Neural cell (in vitro differentiated cells): Measurements from ENCODE around the gene MYL4. TPM values are rescaled to one million over a fixed set of nuclear protein-coding genes. Genes with fewer than 3 reads are reported as not detected.

Experiments used
- H2AFZ ChIP-seq: fragments of 200-600, 300-800 bp; sonication (generic), shearing (Covaris generic); 2 replicates; pipeline ENCODE4 v1.6.0; 2014; ENCODE audit warnings: low read depth, mild to moderate bottlenecking, antibody characterized with exemption, low read length, moderate library complexity
- H3F3A ChIP-seq: fragments of 200-600 bp; shearing (Covaris generic); 2 replicates; pipeline ENCODE4 v1.6.1; 2016; ENCODE audit warnings: mild to moderate bottlenecking, moderate library complexity, mixed read lengths, antibody characterized with exemption, low read length; ENCODE audit not compliant: insufficient read depth, poor library complexity, severe bottlenecking
- H3K27ac ChIP-seq: fragments of 200-600, 300-800 bp; sonication (generic), shearing (Covaris generic); 2 replicates; pipeline ENCODE4 v1.5.1; 2014; ENCODE audit warnings: mild to moderate bottlenecking, low read length, moderate library complexity
- H3K27me3 ChIP-seq: fragments of 300-800, 200-600 bp; sonication (generic), shearing (Covaris generic); 2 replicates; pipeline ENCODE4 v1.6.0; 2014; ENCODE audit warnings: mild to moderate bottlenecking, low read depth, low read length, moderate library complexity; ENCODE audit not compliant: insufficient read depth
- H3K36me3 ChIP-seq: fragments of 300-800, 200-600 bp; sonication (generic), shearing (Covaris generic); 2 replicates; pipeline ENCODE4 v1.5.1; 2014; ENCODE audit warnings: mild to moderate bottlenecking, antibody characterized with exemption, low read length, moderate library complexity; ENCODE audit not compliant: insufficient read depth
- H3K4me2 ChIP-seq: fragments of 300-800, 200-600 bp; sonication (generic), shearing (Covaris generic); 2 replicates; pipeline ENCODE4 v1.6.0; 2014; ENCODE audit warnings: mild to moderate bottlenecking, low read length
- H3K4me3 ChIP-seq: fragments of 300-800, 200-600 bp; sonication (generic), shearing (Covaris generic); 2 replicates; pipeline ENCODE4 v1.5.1; 2014; ENCODE audit warnings: mild to moderate bottlenecking, low read length, moderate library complexity
- H3K79me2 ChIP-seq: fragments of 200-600 bp; shearing (Covaris generic); replicated peaks from 2 replicates; pipeline ENCODE4 v1.6.0; 2014; ENCODE audit warnings: mild to moderate bottlenecking, low read length, moderate library complexity; ENCODE audit not compliant: insufficient read depth
- H3K9ac ChIP-seq: fragments of 300-800, 200-600 bp; sonication (generic), shearing (Covaris generic); 2 replicates; pipeline ENCODE4 v1.6.1; 2016; ENCODE audit warnings: mild to moderate bottlenecking, low read length, mixed read lengths
- H3K9me2 ChIP-seq: fragments of 200-600 bp; shearing (Covaris generic); 2 replicates; pipeline ENCODE4 v1.6.1; 2016; ENCODE audit warnings: mild to moderate bottlenecking, low read length, mixed read lengths; ENCODE audit not compliant: insufficient read depth
- H3K9me3 ChIP-seq: fragments of 200-600, 300-800 bp; sonication (generic), shearing (Covaris generic); 2 replicates; pipeline ENCODE4 v1.6.1; 2016; ENCODE audit warnings: mild to moderate bottlenecking, mixed run types, low read length, moderate library complexity, mixed read lengths
- H4K20me1 ChIP-seq: fragments of 200-600 bp; shearing (Covaris generic); 2 replicates; pipeline ENCODE4 v1.6.1; 2016; ENCODE audit warnings: mild to moderate bottlenecking, mixed run types; ENCODE audit not compliant: insufficient read depth
- EP300 ChIP-seq: fragments of 450-650 bp; conservative IDR thresholded peaks from 2 replicates; pipeline ENCODE4 v1.6.1; 2014; ENCODE audit warnings: antibody characterized with exemption, mild to moderate bottlenecking, moderate library complexity; ENCODE audit not compliant: poor library complexity, severe bottlenecking
- EZH2 ChIP-seq: fragments of 200-600, 300-800 bp; shearing (Covaris generic), sonication (generic); IDR thresholded peaks from 2 replicates; pipeline ENCODE4 v1.6.1; 2014; ENCODE audit warnings: antibody characterized with exemption, low read length, borderline replicate concordance, mild to moderate bottlenecking; ENCODE audit not compliant: insufficient read depth, poor library complexity, severe bottlenecking
- MXI1 ChIP-seq: fragments of 450-650 bp; conservative IDR thresholded peaks from 2 replicates; pipeline ENCODE4 v1.6.1; 2014; ENCODE audit warnings: antibody characterized with exemption, mild to moderate bottlenecking; ENCODE audit not compliant: poor library complexity, severe bottlenecking
- POLR2AphosphoS5 ChIP-seq: IDR thresholded peaks from 2 replicates; pipeline ENCODE4 v1.6.1; 2012
- RAD21 ChIP-seq: fragments of 450-650 bp; conservative IDR thresholded peaks from 2 replicates; pipeline ENCODE4 v1.6.1; 2014; ENCODE audit warnings: antibody characterized with exemption, mild to moderate bottlenecking, moderate library complexity
- SMC3 ChIP-seq: fragments of 450-650 bp; conservative IDR thresholded peaks from 2 replicates; pipeline ENCODE4 v1.6.1; 2014; ENCODE audit warnings: antibody characterized with exemption, mild to moderate bottlenecking, moderate library complexity; ENCODE audit not compliant: poor library complexity
- TAF1 ChIP-seq: IDR thresholded peaks from 2 replicates; pipeline ENCODE4 v1.6.1; 2012; ENCODE audit warnings: low read depth
- polyA plus RNA-seq: library from polyadenylated mRNA; depleted of rRNA; stranded (reverse); fragments of >200 nt; gene quantifications from 2 replicates; pipeline ENCODE4 v1.2.3, GENCODE V29; 2014
- TF ChIP-seq, protein P1 (sequence below): fragments of 450-650 bp; IDR thresholded peaks from 2 replicates; pipeline ENCODE4 v1.5.1; 2014; ENCODE audit warnings: antibody characterized with exemption, mild to moderate bottlenecking, moderate library complexity; ENCODE audit not compliant: poor library complexity, severe bottlenecking
- TF ChIP-seq, protein P2 (sequence below): IDR thresholded peaks from 2 replicates; pipeline ENCODE4 v1.6.1; 2012; ENCODE audit warnings: borderline replicate concordance

The MYL4 gene
- polyA plus RNA-seq, 1 donor from 2014 or later = not detected

DNA sequence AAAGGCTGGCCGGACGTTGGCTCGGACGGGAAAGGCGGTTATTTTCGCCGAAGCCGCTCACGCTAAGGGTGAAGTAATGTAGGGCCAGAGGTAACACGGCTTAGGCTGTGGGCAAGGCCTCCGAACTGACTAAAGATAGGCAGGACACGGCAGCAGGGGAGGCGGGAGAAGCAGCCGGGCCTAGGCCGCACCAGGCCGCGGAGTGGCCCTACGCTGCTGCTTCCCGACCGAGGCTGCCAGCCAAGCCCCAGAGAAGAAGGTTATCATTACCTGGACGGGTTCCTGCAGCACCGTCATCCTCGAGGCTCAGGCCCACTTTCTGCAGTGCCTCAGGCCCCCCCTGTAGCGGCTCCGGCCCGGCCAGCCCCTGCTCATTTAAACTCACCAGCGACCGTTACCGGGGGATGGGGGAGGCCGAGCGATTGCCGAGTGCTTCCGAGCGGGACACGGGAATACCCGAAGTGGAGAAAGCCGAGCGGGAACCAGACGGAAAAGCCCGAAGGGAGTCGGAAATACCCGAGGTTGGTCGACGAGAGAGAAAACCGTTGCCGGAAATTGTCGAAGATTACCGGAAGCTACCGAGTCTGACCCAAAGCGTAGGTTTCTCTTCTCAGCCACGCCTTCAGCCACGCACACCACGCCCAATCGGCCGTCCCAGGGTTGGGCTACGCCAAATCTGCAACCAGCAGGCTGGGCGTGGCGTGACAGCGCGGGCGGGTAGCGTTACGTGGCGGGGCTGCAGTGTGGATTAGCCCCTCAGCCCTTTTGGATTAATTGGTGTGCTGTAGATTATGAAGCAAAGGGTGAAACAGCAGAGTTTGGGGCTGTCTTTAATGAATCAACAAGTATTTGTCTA, 20.0 kb upstream of the MYL4 start, which contains the start of gene CDC27:
Gene CDC27, minus strand, starts transcription at position 420 of the 856 bp plus-strand sequence. Its CDS starts 123 bp downstream, at position 297.
- no peaks in the 10 kb centered on the region for H3K36me3 ChIP-seq
- peak within 1 kb of the TSS; percentile 93 for H2AFZ ChIP-seq
- H3K4me3 ChIP-seq = peak within 1 kb of the TSS; percentile 83
- TF ChIP-seq TAF1 (peak; percentile 53), SMC3 (no peak), MXI1 (peak; percentile 19), EP300 (peak; percentile 13), POLR2AphosphoS5 (peak; percentile 86)
- TF ChIP-seq, protein P1, sequence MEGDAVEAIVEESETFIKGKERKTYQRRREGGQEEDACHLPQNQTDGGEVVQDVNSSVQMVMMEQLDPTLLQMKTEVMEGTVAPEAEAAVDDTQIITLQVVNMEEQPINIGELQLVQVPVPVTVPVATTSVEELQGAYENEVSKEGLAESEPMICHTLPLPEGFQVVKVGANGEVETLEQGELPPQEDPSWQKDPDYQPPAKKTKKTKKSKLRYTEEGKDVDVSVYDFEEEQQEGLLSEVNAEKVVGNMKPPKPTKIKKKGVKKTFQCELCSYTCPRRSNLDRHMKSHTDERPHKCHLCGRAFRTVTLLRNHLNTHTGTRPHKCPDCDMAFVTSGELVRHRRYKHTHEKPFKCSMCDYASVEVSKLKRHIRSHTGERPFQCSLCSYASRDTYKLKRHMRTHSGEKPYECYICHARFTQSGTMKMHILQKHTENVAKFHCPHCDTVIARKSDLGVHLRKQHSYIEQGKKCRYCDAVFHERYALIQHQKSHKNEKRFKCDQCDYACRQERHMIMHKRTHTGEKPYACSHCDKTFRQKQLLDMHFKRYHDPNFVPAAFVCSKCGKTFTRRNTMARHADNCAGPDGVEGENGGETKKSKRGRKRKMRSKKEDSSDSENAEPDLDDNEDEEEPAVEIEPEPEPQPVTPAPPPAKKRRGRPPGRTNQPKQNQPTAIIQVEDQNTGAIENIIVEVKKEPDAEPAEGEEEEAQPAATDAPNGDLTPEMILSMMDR = no peak
- TF ChIP-seq, protein P2, sequence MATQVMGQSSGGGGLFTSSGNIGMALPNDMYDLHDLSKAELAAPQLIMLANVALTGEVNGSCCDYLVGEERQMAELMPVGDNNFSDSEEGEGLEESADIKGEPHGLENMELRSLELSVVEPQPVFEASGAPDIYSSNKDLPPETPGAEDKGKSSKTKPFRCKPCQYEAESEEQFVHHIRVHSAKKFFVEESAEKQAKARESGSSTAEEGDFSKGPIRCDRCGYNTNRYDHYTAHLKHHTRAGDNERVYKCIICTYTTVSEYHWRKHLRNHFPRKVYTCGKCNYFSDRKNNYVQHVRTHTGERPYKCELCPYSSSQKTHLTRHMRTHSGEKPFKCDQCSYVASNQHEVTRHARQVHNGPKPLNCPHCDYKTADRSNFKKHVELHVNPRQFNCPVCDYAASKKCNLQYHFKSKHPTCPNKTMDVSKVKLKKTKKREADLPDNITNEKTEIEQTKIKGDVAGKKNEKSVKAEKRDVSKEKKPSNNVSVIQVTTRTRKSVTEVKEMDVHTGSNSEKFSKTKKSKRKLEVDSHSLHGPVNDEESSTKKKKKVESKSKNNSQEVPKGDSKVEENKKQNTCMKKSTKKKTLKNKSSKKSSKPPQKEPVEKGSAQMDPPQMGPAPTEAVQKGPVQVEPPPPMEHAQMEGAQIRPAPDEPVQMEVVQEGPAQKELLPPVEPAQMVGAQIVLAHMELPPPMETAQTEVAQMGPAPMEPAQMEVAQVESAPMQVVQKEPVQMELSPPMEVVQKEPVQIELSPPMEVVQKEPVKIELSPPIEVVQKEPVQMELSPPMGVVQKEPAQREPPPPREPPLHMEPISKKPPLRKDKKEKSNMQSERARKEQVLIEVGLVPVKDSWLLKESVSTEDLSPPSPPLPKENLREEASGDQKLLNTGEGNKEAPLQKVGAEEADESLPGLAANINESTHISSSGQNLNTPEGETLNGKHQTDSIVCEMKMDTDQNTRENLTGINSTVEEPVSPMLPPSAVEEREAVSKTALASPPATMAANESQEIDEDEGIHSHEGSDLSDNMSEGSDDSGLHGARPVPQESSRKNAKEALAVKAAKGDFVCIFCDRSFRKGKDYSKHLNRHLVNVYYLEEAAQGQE = peak; percentile 73
- no peaks in the 10 kb centered on the region for H4K20me1 ChIP-seq
- no peaks in the 10 kb centered on the region for H3F3A ChIP-seq
- H3K27me3 ChIP-seq = no peaks in the 10 kb centered on the region
- H3K9me3 ChIP-seq = no peaks in the 10 kb centered on the region
- H3K27ac ChIP-seq = peak within 1 kb of the TSS; percentile 90
- H3K79me2 ChIP-seq = peaks cover 47% of the 10 kb centered on the region
- peak within 1 kb of the TSS; percentile 54 for H3K4me2 ChIP-seq
- no peaks in the 10 kb centered on the region for H3K9me2 ChIP-seq
- peak within 1 kb of the TSS; percentile 96 for H3K9ac ChIP-seq

DNA sequence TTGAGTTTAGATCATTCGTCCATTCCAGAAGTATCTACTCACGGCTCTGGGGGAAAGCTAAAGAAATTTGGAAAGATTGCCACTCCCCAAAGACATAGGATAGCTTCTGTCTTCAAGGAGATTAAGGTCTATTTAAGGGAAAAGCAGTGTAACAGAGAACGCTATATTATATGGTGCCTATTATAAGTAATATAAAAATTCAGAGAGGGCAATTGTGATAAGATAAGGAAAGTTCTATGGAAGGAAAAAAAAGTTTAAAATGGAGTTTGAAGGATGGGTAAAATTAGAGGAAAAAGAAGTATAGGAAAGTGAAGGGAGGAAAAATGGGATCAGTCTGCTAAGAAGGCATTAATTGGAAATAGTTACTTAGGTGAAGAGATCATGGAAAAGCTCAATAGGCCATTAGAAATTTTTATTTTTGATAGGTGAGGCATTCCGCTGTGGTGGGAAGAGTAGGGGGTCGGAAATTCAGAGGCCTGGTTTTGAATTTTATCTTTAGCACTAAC, 19.4 kb upstream of the MYL4 start:
- Histone ChIP-seq H2AFZ (peak overlapping the region; percentile 35), H3K27me3 (no peaks in the 10 kb centered on the region), H3K79me2 (peaks cover 40% of the 10 kb centered on the region), H3F3A (no peaks in the 10 kb centered on the region), H3K4me3 (peak overlapping the region; percentile 83), H4K20me1 (no peaks in the 10 kb centered on the region), H3K36me3 (no peaks in the 10 kb centered on the region), H3K27ac (no peak overlapping the region), H3K9me2 (no peaks in the 10 kb centered on the region), H3K9me3 (no peaks in the 10 kb centered on the region), H3K9ac (peak overlapping the region; percentile 96), H3K4me2 (peak overlapping the region; percentile 54)
- TF ChIP-seq EZH2 = no peak
- no peak for TF ChIP-seq EP300
- TF ChIP-seq TAF1 = no peak
- no peak for TF ChIP-seq MXI1
- TF ChIP-seq, protein P1 = no peak
- TF ChIP-seq RAD21 = no peak
- no peak for TF ChIP-seq SMC3
- TF ChIP-seq POLR2AphosphoS5 = no peak
- TF ChIP-seq, protein P2 = no peak
